IMR-90 (cell line): ENCODE measurements around the gene USO1. TPM values are rescaled to one million over a fixed set of nuclear protein-coding genes. Genes with fewer than 3 reads are reported as not detected.

Source experiments
- ATAC-seq: fragments of 200-7000 bp; cut with Tn5 transposase; 2 replicates; pipeline ENCODE4 v1.9.1; 2020; ENCODE audit warnings: low read depth, mild to moderate bottlenecking, moderate library complexity
- BruUV-seq: library from RNA; stranded (reverse); fragments of 400-500 nt; replicated peaks from 2 replicates; lab custom pipeline; 2021; lab: Mats Ljungman, UMichigan
- CTCF ChIA-PET: fragments of 300-600 bp; formaldehyde crosslinking; extraction: SDS; loops from one replicate; lab custom pipeline; 2021; ENCODE audit warnings: antibody characterized with exemption; lab: Yijun Ruan, JAX
- POLR2A ChIA-PET: fragments of 300-600 bp; sonication (Branson Sonifier 250); formaldehyde crosslinking; loops from one replicate; lab custom pipeline; 2022; ENCODE audit warnings: antibody characterized with exemption; ENCODE audit not compliant: unreplicated experiment; lab: Charles Lee
- DNase-seq: peaks from one replicate; pipeline ENCODE4 v3.0.0; 2013
- H2AFZ ChIP-seq: replicated peaks from 2 replicates; pipeline ENCODE3; 2013; ENCODE audit warnings: low read length, mild to moderate bottlenecking; ENCODE audit not compliant: poor library complexity
- H2AK5ac ChIP-seq: 2 replicates; pipeline ENCODE4 v1.6.1; 2013; ENCODE audit warnings: low read depth, low read length, inconsistent platforms
- H2AK9ac ChIP-seq: replicated peaks from 2 replicates; pipeline ENCODE3; 2013; ENCODE audit warnings: mild to moderate bottlenecking, low read depth, low read length, moderate library complexity; ENCODE audit not compliant: poor library complexity
- H2BK120ac ChIP-seq: 2 replicates; pipeline ENCODE4 v1.6.1; 2013; ENCODE audit warnings: low read depth, low read length, inconsistent platforms
- H2BK15ac ChIP-seq: 3 replicates; pipeline ENCODE4 v1.6.1; 2013; ENCODE audit warnings: low read depth, low read length, inconsistent platforms
- H2BK20ac ChIP-seq: 2 replicates; pipeline ENCODE4 v1.6.1; 2013; ENCODE audit warnings: low read depth, mild to moderate bottlenecking, inconsistent platforms, low read length, moderate library complexity
- H2BK5ac ChIP-seq: 2 replicates; pipeline ENCODE4 v1.6.1; 2013; ENCODE audit warnings: mild to moderate bottlenecking, low read depth, low read length, inconsistent platforms; ENCODE audit not compliant: poor library complexity, severe bottlenecking
- H3K14ac ChIP-seq: replicated peaks from 2 replicates; pipeline ENCODE4 v1.6.1; 2013; ENCODE audit warnings: low read depth, low read length, inconsistent platforms
- H3K18ac ChIP-seq: 2 replicates; pipeline ENCODE4 v1.6.1; 2013; ENCODE audit warnings: low read depth, low read length, control low read depth
- H3K23ac ChIP-seq: 2 replicates; pipeline ENCODE4 v1.6.1; 2013; ENCODE audit warnings: low read depth, low read length, inconsistent platforms
- H3K27ac ChIP-seq: 2 replicates; pipeline ENCODE4 v1.5.1; 2013; ENCODE audit warnings: mild to moderate bottlenecking, control low read depth, low read length; ENCODE audit not compliant: insufficient read depth
- H3K27me3 ChIP-seq: 2 replicates; pipeline ENCODE4 v1.6.1; 2013; ENCODE audit warnings: low read length; ENCODE audit not compliant: control insufficient read depth, insufficient read depth
- H3K36me3 ChIP-seq: 2 replicates; pipeline ENCODE4 v1.6.1; 2013; ENCODE audit warnings: low read length, mixed read lengths; ENCODE audit not compliant: control insufficient read depth, insufficient read depth
- H3K4ac ChIP-seq: 2 replicates; pipeline ENCODE4 v1.6.1; 2013; ENCODE audit warnings: low read depth, low read length, inconsistent platforms
- H3K4me1 ChIP-seq: 2 replicates; pipeline ENCODE4 v1.6.1; 2013; ENCODE audit warnings: low read length, mixed read lengths; ENCODE audit not compliant: control insufficient read depth, insufficient read depth
- H3K4me2 ChIP-seq: 2 replicates; pipeline ENCODE4 v1.6.1; 2013; ENCODE audit warnings: low read depth, mild to moderate bottlenecking, control low read depth, low read length, moderate library complexity
- H3K4me3 ChIP-seq: 2 replicates; pipeline ENCODE4 v1.5.1; 2013; ENCODE audit warnings: low read depth, mild to moderate bottlenecking, control low read depth, low read length, moderate library complexity; ENCODE audit not compliant: insufficient read depth
- H3K56ac ChIP-seq: 2 replicates; pipeline ENCODE4 v1.6.1; 2013; ENCODE audit warnings: low read length, inconsistent platforms; ENCODE audit not compliant: insufficient read depth; ENCODE audit errors: extremely low read depth
- H3K79me1 ChIP-seq, 2 experiments: 2 replicates each; pipeline ENCODE4 v1.6.1; 2013; ENCODE audit warnings: low read length in 2 of 2, inconsistent platforms in 1 of 2, low read depth in 1 of 2
- H3K9ac ChIP-seq: 2 replicates; pipeline ENCODE4 v1.6.1; 2013; ENCODE audit warnings: low read depth, low read length, control low read depth
- H3K9me1 ChIP-seq: 2 replicates; pipeline ENCODE4 v1.6.1; 2013; ENCODE audit warnings: low read length, inconsistent platforms; ENCODE audit not compliant: insufficient read depth
- H3K9me3 ChIP-seq: 2 replicates; pipeline ENCODE4 v1.6.1; 2013; ENCODE audit warnings: low read length; ENCODE audit not compliant: control insufficient read depth, insufficient read depth
- H4K20me1 ChIP-seq: 2 replicates; pipeline ENCODE4 v1.6.1; 2013; ENCODE audit warnings: low read length, inconsistent platforms; ENCODE audit not compliant: insufficient read depth
- H4K5ac ChIP-seq: 2 replicates; pipeline ENCODE4 v1.6.1; 2013; ENCODE audit warnings: mild to moderate bottlenecking, low read depth, low read length, control low read depth
- H4K8ac ChIP-seq, 2 experiments: 2 replicates each; pipeline ENCODE4 v1.6.1; 2013; ENCODE audit warnings: low read depth in 2 of 2, low read length in 2 of 2, control low read depth in 1 of 2, inconsistent platforms in 1 of 2
- H4K91ac ChIP-seq: 2 replicates; pipeline ENCODE4 v1.6.1; 2013; ENCODE audit warnings: low read depth, low read length, inconsistent platforms; ENCODE audit not compliant: insufficient read depth
- BHLHE40 ChIP-seq: fragments of 150-350 bp; IDR thresholded peaks from 2 replicates; pipeline ENCODE4 v1.6.1; 2016; ENCODE audit warnings: mild to moderate bottlenecking, low read depth, low read length
- CEBPB ChIP-seq: IDR thresholded peaks from 2 replicates; pipeline ENCODE4 v1.6.1; 2012; ENCODE audit warnings: low read depth, low read length, improper control_type of control experiment
- CHD1 ChIP-seq: IDR thresholded peaks from 2 replicates; pipeline ENCODE4 v1.6.1; 2012; ENCODE audit warnings: low read depth, low read length, improper control_type of control experiment
- FOS ChIP-seq: fragments of 150-350 bp; IDR thresholded peaks from 2 replicates; pipeline ENCODE4 v1.6.1; 2016; ENCODE audit warnings: low read depth, low read length
- MAFK ChIP-seq: IDR thresholded peaks from 2 replicates; pipeline ENCODE4 v1.6.1; 2012; ENCODE audit warnings: low read depth, low read length, improper control_type of control experiment
- MXI1 ChIP-seq: IDR thresholded peaks from 2 replicates; pipeline ENCODE4 v1.6.1; 2012; ENCODE audit warnings: low read depth, mild to moderate bottlenecking, low read length, moderate library complexity, borderline replicate concordance
- NFE2L2 ChIP-seq: fragments of 150-350 bp; IDR thresholded peaks from 2 replicates; pipeline ENCODE4 v1.6.1; 2016; ENCODE audit warnings: low read depth, mild to moderate bottlenecking, low read length
- POLR2A ChIP-seq: IDR thresholded peaks from 2 replicates; pipeline ENCODE4 v1.6.1; 2012; ENCODE audit warnings: mild to moderate bottlenecking, low read depth, low read length
- RAD21 ChIP-seq: IDR thresholded peaks from 2 replicates; pipeline ENCODE4 v1.6.1; 2012; ENCODE audit warnings: low read length, improper control_type of control experiment
- SMC3 ChIP-seq: fragments of 150-350 bp; IDR thresholded peaks from 2 replicates; pipeline ENCODE4 v1.6.1; 2016; ENCODE audit warnings: low read depth, mild to moderate bottlenecking, antibody characterized with exemption, low read length, moderate library complexity
- WGBS, 2 experiments: methylation state at CpG; one replicate each; pipeline versions ENCODE4 v1.1.5 to v1.1.7; 2013; ENCODE audit warnings: missing lambda C conversion rate in 2 of 2; ENCODE audit not compliant: insufficient read length in 1 of 2; ENCODE audit errors: extremely low coverage in 2 of 2; 5-methylcytosine and 5-hydroxymethylcytosine counted together
- dilution Hi-C: fragments of 300-500 bp; cut with HindIII; formaldehyde crosslinking; loops from one replicate; pipeline ENCODE4 v1.14.3; 2018; ENCODE audit warnings: low sequenced_read_pairs; ENCODE audit not compliant: unreplicated experiment
- in situ Hi-C: fragments of 300-500 bp; cut with MboI; formaldehyde crosslinking; loops from 3 replicates; pipeline ENCODE4 v1.14.3; 2019; ENCODE audit warnings: low sequenced_read_pairs, inconsistent platforms, mixed read lengths
- intact Hi-C: fragments of 100-400 bp; cut with micrococcal nuclease; formaldehyde crosslinking; loops from 2 replicates; pipeline ENCODE4 v1.10.0; 2022
- polyA plus RNA-seq, 3 experiments: library from polyadenylated mRNA; depleted of rRNA; stranded (reverse); fragments of >200 nt; gene quantifications; 2 replicates each; pipeline ENCODE4 v1.2.3, GENCODE V29; 2012; ENCODE audit warnings: low replicate concordance in 1 of 3
- total RNA-seq: library from RNA; depleted of rRNA; stranded (reverse); fragments of >200 nt; gene quantifications from 2 replicates; pipeline ENCODE4 v1.2.3, GENCODE V29; 2012
- TF ChIP-seq, protein P1 (sequence below): fragments of 150-350 bp; IDR thresholded peaks from 2 replicates; pipeline ENCODE4 v1.6.1; 2016; ENCODE audit warnings: low read depth, mild to moderate bottlenecking, low read length, moderate library complexity, borderline replicate concordance
- TF ChIP-seq, protein P2 (sequence below): fragments of 150-350 bp; IDR thresholded peaks from 2 replicates; pipeline ENCODE4 v1.6.1; 2017; ENCODE audit warnings: mild to moderate bottlenecking, antibody characterized with exemption, low read length, low read depth

Gene USO1
- total and polyA plus RNA-seq, 2 of the 4 experiments (the other 2 are of a cell fraction) = 63.7 to 121 TPM

- no peak overlapping the region for H3K4me2 ChIP-seq
- TF ChIP-seq NFE2L2 (no peak), CEBPB (no peak), MXI1 (no peak), BHLHE40 (no peak), MAFK (no peak), RAD21 (no peak), POLR2A (no peak), SMC3 (no peak), CHD1 (no peak), FOS (no peak)
- TF ChIP-seq, protein P1, sequence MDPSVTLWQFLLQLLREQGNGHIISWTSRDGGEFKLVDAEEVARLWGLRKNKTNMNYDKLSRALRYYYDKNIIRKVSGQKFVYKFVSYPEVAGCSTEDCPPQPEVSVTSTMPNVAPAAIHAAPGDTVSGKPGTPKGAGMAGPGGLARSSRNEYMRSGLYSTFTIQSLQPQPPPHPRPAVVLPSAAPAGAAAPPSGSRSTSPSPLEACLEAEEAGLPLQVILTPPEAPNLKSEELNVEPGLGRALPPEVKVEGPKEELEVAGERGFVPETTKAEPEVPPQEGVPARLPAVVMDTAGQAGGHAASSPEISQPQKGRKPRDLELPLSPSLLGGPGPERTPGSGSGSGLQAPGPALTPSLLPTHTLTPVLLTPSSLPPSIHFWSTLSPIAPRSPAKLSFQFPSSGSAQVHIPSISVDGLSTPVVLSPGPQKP = no peak
- TF ChIP-seq, protein P2, sequence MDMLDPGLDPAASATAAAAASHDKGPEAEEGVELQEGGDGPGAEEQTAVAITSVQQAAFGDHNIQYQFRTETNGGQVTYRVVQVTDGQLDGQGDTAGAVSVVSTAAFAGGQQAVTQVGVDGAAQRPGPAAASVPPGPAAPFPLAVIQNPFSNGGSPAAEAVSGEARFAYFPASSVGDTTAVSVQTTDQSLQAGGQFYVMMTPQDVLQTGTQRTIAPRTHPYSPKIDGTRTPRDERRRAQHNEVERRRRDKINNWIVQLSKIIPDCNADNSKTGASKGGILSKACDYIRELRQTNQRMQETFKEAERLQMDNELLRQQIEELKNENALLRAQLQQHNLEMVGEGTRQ = no peak
- H3K56ac ChIP-seq = no peak overlapping the region
- ATAC-seq (no peak), DNase-seq (no peak)
- no peaks in the 10 kb centered on the region for H3K79me1 ChIP-seq
- no peak overlapping the region for H2BK15ac ChIP-seq
- no peak overlapping the region for H2AK9ac ChIP-seq
- H3K18ac ChIP-seq = no peak overlapping the region
- H2AK5ac ChIP-seq = no peak overlapping the region
- dilution Hi-C loops = no loop called here
- H3K4ac ChIP-seq = no peak overlapping the region
- no TSS peak for BruUV-seq
- WGBS, 2 experiments = no CpG with 5 or more reads among the region's 1 CpG
- intact Hi-C loops = no loop called here
- H3K9ac ChIP-seq = no peak overlapping the region
- H3K4me3 ChIP-seq = no peak overlapping the region
- H2AFZ ChIP-seq = no peak overlapping the region
- no peaks in the 10 kb centered on the region for H3K4me1 ChIP-seq
- H3K9me3 ChIP-seq = peaks cover 2% of the 10 kb centered on the region; the same call in 1 of the 2 replicates
- no peak overlapping the region for H2BK120ac ChIP-seq
- H3K23ac ChIP-seq = no peak overlapping the region
- no peaks in the 10 kb centered on the region for H3K36me3 ChIP-seq
- no peak overlapping the region for H3K14ac ChIP-seq
- H4K5ac ChIP-seq = no peak overlapping the region
- no peaks in the 10 kb centered on the region for H4K20me1 ChIP-seq
- ChIA-PET CTCF (no interaction called here), POLR2A (no interaction called here)
- H2BK20ac ChIP-seq = no peak overlapping the region
- no peak overlapping the region for H3K27ac ChIP-seq
- in situ Hi-C loops = no loop called here
- H3K9me1 ChIP-seq = no peaks in the 10 kb centered on the region
- H4K8ac ChIP-seq = no peak overlapping the region
- H4K91ac ChIP-seq = no peak overlapping the region
- H2BK5ac ChIP-seq = no peak overlapping the region
- H3K27me3 ChIP-seq = no peaks in the 10 kb centered on the region
Measured at GRCh38 chr4:75830906-75831305, 106.5 kb downstream of the USO1 start.
